Measurements from ENCODE around the gene REV1.
"Not testable (repeated sequence)": the region's sequence is repeated elsewhere in the genome, so short reads cannot be mapped to it uniquely, and the experiment has no call there.

REV1 gene

DNA sequence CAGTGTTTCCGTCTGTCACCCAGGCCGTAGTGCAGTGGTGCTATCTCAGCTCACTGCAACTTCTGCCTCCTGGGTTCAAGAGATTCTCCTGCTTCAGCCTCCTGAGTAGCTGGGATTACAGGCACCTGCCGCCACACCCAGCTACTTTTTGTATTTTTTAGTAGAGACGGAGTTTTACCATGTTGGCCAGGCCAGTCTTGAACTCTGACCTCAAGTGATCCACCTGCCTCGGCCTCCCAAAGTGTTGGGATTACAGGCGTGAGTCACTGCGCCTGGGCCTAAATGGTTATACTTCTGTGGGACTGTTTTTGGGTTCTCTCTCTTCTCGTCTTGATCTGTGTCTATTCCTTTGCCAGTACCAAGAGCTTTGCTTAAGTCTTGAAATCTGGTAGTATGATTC lies 135.0 kb downstream of the REV1 start:
- not testable (repeated sequence) for H2AFZ ChIP-seq (ENCODE audit: low read length, unreplicated experiment); H3K27me3 ChIP-seq (ENCODE audit: insufficient read depth, low read length); H3K36me3 ChIP-seq (ENCODE audit: insufficient read depth, low read length); H3K27ac ChIP-seq (ENCODE audit: low read depth, low read length); H3K4me1 ChIP-seq (ENCODE audit: control insufficient read depth, insufficient read depth, low read length, unreplicated experiment); H3K4me3 ChIP-seq (ENCODE audit: low read depth, low read length)
- H3K79me2 ChIP-seq (ENCODE audit: control insufficient read depth, insufficient read depth, low read length, unreplicated experiment) = peaks cover 85% of the 10 kb centered on the region

- no peak overlapping the region for H2AFZ ChIP-seq (ENCODE audit: low read length, unreplicated experiment)
- H3K27me3 ChIP-seq (ENCODE audit: insufficient read depth, low read length) = no peaks in the 10 kb centered on the region
- no peaks in the 10 kb centered on the region for H3K36me3 ChIP-seq (ENCODE audit: insufficient read depth, low read length)
- H3K27ac ChIP-seq (ENCODE audit: low read depth, low read length) = no peak overlapping the region
- H3K4me1 ChIP-seq (ENCODE audit: control insufficient read depth, insufficient read depth, low read length, unreplicated experiment) = peaks cover 8% of the 10 kb centered on the region
- peaks cover 85% of the 10 kb centered on the region for H3K79me2 ChIP-seq (ENCODE audit: control insufficient read depth, insufficient read depth, low read length, unreplicated experiment)
- no peak overlapping the region for H3K4me3 ChIP-seq (ENCODE audit: low read depth, low read length)
These were observed 135.7 kb downstream of the REV1 start for GRCh38 chr2:99354070-99354469.

All from ACC112 (cell line).